OCI-LY3 (cell line): ENCODE results near the gene FAAP100.

ENCODE experiments used
- CTCF ChIP-seq: fragments of 200-600, 300-600 bp; sonication (generic); IDR thresholded peaks from 2 replicates; pipeline ENCODE4 v1.5.1; 2014; ENCODE audit warnings: antibody characterized with exemption, low read length, low read depth
- EZH2phosphoT487 ChIP-seq: fragments of 200-600 bp; shearing (Covaris generic); IDR thresholded peaks from 2 replicates; pipeline ENCODE4 v1.6.1; 2018; ENCODE audit warnings: antibody characterized with exemption, mixed run types, low read depth

- TF ChIP-seq CTCF: no peak
- no peak for TF ChIP-seq EZH2phosphoT487
These were observed 17.8 kb downstream of the FAAP100 start for GRCh38 chr17:81534157-81535006.
